Vagina (tissue), 2 donors: ENCODE results near the gene GPR17. TPM values are rescaled to one million over a fixed set of nuclear protein-coding genes. Genes with fewer than 3 reads are reported as not detected.

ENCODE experiments used
- DNase-seq, 2 donors: peaks; one replicate each; pipeline ENCODE4 v3.0.0-alpha.2; 2017; ENCODE audit errors: extremely low spot score in 2 of 2
- H3K27ac ChIP-seq: fragments of 200-600 bp; sonication (generic); one replicate; pipeline ENCODE4 v1.5.1; 2019
- H3K27me3 ChIP-seq: fragments of 200-600 bp; sonication (generic); one replicate; pipeline ENCODE4 v1.5.1; 2019
- H3K36me3 ChIP-seq, 2 donors: fragments of 200-600 bp; sonication (generic); one replicate each; pipeline ENCODE4 v1.5.1; 2017 to 2019
- H3K4me1 ChIP-seq: fragments of 200-600 bp; sonication (generic); one replicate; pipeline ENCODE4 v1.5.1; 2019
- H3K4me3 ChIP-seq, 2 donors: fragments of 200-600 bp; sonication (generic); 1 replicate in 1 of 2; 2 replicates in 1 of 2; pipeline ENCODE4 v1.5.1; 2016 to 2019
- H3K9me3 ChIP-seq: fragments of 200-600 bp; sonication (generic); one replicate; pipeline ENCODE4 v1.5.1; 2019
- CTCF ChIP-seq, 3 experiments: fragments of 450-650 bp in 2 of 3; fragments of 200-600 bp in 1 of 3; sonication (generic) in 1 of 3; IDR thresholded peaks; one replicate each; pipeline ENCODE4 v1.5.1; 2017 to 2019; ENCODE audit warnings: antibody characterized with exemption in 3 of 3, mild to moderate bottlenecking in 2 of 3, moderate library complexity in 2 of 3
- POLR2A ChIP-seq, 2 donors: fragments of 450-650 bp; IDR thresholded peaks; one replicate each; pipeline ENCODE4 v1.6.1; 2017; ENCODE audit warnings: antibody characterized with exemption in 2 of 2, mild to moderate bottlenecking in 2 of 2, moderate library complexity in 2 of 2
- POLR2AphosphoS5 ChIP-seq, 2 donors: sonication (generic); formaldehyde crosslinking; IDR thresholded peaks; one replicate each; pipeline ENCODE4 v1.9.0; 2017; ENCODE audit warnings: antibody characterized with exemption in 2 of 2, mild to moderate bottlenecking in 2 of 2, low read depth in 1 of 2; ENCODE audit not compliant: insufficient read depth in 1 of 2
- intact Hi-C: fragments of 100-400 bp; cut with DNase I; formaldehyde crosslinking; loops from one replicate; pipeline ENCODE4 v1.15.1; 2023
- total RNA-seq: library from RNA; depleted of rRNA; stranded (reverse); fragments of >200 nt; gene quantifications from one replicate; pipeline ENCODE4 v1.2.3, GENCODE V29; 2016

Gene GPR17
- total RNA-seq, 1 donor from 2014 or later = not detected

- no peaks in the 10 kb centered on the region for H3K27me3 ChIP-seq
- H3K9me3 ChIP-seq = no peaks in the 10 kb centered on the region
- no peak for DNase-seq
- H3K4me3 ChIP-seq = no peak overlapping the region
- no peak overlapping the region for H3K27ac ChIP-seq
- no peak for TF ChIP-seq POLR2AphosphoS5 (IDR thresholded peaks at IDR 0.05; ENCODE audit: insufficient read depth in 1 of 2, low read depth in 1 of 2)
- no peak for TF ChIP-seq CTCF (IDR thresholded peaks at IDR 0.05)
- no peak for TF ChIP-seq POLR2A (IDR thresholded peaks at IDR 0.05)
- H3K4me1 ChIP-seq = peaks cover 25% of the 10 kb centered on the region
- H3K36me3 ChIP-seq = no peaks in the 10 kb centered on the region
- intact Hi-C loops = no loop called here
Observed at GRCh38 chr2:127641846-127642507, 4.0 kb upstream of the GPR17 start.

GRCh38 chr2:127642706-127643438 lies 3.1 kb upstream of the GPR17 start:
- no peak for TF ChIP-seq CTCF (IDR thresholded peaks at IDR 0.05)
- TF ChIP-seq POLR2A (IDR thresholded peaks at IDR 0.05) = no peak
- TF ChIP-seq POLR2AphosphoS5 (IDR thresholded peaks at IDR 0.05; ENCODE audit: insufficient read depth in 1 of 2, low read depth in 1 of 2) = no peak
- Histone ChIP-seq H3K9me3 (no peaks in the 10 kb centered on the region), H3K36me3 (no peaks in the 10 kb centered on the region), H3K4me1 (peaks cover 24% of the 10 kb centered on the region), H3K27ac (no peak overlapping the region), H3K27me3 (no peaks in the 10 kb centered on the region), H3K4me3 (no peak overlapping the region)
- DNase-seq = no peak
- intact Hi-C loops = no loop called here

- H3K36me3 ChIP-seq = no peaks in the 10 kb centered on the region
- H3K4me1 ChIP-seq = peaks cover 17% of the 10 kb centered on the region
- H3K27me3 ChIP-seq = no peaks in the 10 kb centered on the region
- intact Hi-C loops = no loop called here
- no peak overlapping the region for H3K27ac ChIP-seq
- no peak for DNase-seq
- TF ChIP-seq POLR2A (IDR thresholded peaks at IDR 0.05) = no peak
- no peak for TF ChIP-seq CTCF (IDR thresholded peaks at IDR 0.05)
- TF ChIP-seq POLR2AphosphoS5 (IDR thresholded peaks at IDR 0.05; ENCODE audit: insufficient read depth in 1 of 2, low read depth in 1 of 2) = no peak
- no peak overlapping the region for H3K4me3 ChIP-seq
- no peaks in the 10 kb centered on the region for H3K9me3 ChIP-seq
Observed at GRCh38 chr2:127643439-127644065, 2.4 kb upstream of the GPR17 start.

- Histone ChIP-seq H3K4me1 (peaks cover 19% of the 10 kb centered on the region), H3K27ac (no peak overlapping the region), H3K9me3 (no peaks in the 10 kb centered on the region), H3K36me3 (no peaks in the 10 kb centered on the region), H3K27me3 (no peaks in the 10 kb centered on the region), H3K4me3 (no peak overlapping the region)
- no peak for TF ChIP-seq POLR2A (IDR thresholded peaks at IDR 0.05)
- no peak for TF ChIP-seq CTCF (IDR thresholded peaks at IDR 0.05)
- TF ChIP-seq POLR2AphosphoS5 (IDR thresholded peaks at IDR 0.05; ENCODE audit: insufficient read depth in 1 of 2, low read depth in 1 of 2) = no peak
- no peak for DNase-seq
- intact Hi-C loops = no loop called here
Observed at GRCh38 chr2:127644066-127645025, 1.6 kb upstream of the GPR17 start.
